GM18508 (cell line): ENCODE measurements around the gene LENG1.

Experiments
- ATAC-seq: cut with Tn5 transposase; IDR thresholded peaks from one replicate; pipeline ENCODE4 v1.9.1; 2021; ENCODE audit warnings: moderate number of reproducible peaks; ENCODE audit not compliant: insufficient read depth, unreplicated experiment

The LENG1 gene

DNA sequence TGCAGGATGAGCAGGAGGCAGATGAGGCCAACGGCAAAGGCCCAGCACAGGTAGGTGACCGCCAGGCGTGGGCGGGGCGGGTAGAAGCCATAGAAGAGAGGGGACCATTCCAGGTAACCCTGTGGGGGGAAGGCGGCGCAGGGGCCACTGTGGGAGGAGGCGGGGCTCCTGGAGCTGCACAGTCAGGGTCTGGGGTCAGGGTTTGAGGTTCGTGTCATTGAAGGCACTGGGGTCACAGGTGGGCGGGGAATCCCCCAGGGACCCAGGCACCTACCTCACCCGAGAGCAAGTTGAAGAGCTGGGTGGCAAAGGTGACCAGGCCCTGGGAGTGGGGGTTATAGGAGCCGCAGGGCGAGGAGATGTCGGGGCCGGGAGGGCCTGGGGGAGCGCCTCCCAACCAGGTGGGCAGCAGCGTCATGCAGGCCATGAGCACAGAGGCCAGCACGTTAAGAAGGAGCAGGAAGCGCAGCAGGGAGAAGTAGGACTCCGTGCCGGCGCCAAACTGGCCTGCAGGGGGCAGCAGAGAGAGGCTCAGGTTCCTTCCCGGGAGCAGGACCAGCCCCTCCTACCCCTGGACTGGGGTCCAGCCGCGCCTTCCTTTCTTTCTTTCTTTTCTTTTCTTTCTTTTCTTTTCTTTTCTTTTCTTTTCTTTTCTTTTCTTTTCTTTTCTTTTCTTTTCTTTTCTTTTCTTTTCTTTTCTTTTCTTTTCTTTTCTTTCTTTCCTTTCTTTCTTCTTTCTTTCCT, 8.8 kb upstream of the LENG1 start:
- ATAC-seq: no peak

GRCh38 chr19:54165222-54165621, 5.7 kb upstream of the LENG1 start:
- no peak for ATAC-seq

GRCh38 chr19:54164369-54165068, 5.0 kb upstream of the LENG1 start:
- ATAC-seq: no peak

- ATAC-seq: no peak
Measured at GRCh38 chr19:54162884-54163283, 3.4 kb upstream of the LENG1 start.

DNA sequence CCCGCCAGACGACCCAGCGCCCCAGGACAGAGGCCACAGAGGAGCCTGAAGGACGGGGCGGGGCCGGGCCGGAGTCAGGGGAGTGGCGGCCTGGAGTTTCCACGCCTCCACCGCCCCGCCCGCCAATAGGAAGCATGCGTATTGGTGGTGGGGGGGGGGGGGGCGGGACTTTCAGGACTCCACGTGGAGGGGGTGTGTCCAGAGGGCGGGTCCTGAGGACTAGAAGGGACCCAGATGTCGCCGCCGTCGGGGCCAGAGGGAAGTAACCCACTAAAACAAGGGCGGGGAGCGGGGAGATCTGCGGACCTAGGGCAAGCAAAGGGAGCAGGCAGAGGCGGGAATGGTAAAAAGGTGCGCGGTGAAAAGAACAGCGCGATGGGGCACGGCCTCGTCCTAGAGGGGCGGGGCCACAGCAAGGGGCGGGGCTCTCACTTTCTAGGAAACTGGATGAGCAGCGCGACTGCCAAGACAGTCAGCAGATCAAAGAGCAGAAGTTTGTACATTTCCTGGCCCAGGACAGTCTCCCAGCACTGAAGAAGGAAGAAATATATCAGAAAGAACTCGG, 2.8 kb upstream of the LENG1 start:
- no peak for ATAC-seq

DNA sequence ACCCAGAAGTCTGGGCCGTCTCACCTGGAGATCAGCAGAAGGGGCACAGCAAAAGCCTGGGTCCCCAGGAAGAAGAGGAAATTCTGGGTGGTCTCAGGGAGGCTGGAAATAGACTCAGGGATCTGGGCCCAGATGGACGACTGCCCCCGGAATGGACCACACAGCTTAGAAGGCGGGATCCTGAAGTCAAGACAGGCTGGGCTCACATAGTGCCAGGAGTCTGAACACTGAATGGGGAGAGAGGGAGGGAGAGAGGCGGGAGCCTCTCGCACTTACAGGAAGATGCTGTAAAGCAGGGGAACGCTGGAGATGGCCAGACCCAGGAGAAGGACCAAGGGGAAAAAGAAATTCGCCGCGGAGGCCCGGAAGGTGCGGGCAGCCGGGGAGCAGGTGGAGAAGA, 1.3 kb upstream of the LENG1 start:
- ATAC-seq: no peak

GRCh38 chr19:54160182-54160811, 776 bp upstream of the LENG1 start:
- no peak for ATAC-seq

DNA sequence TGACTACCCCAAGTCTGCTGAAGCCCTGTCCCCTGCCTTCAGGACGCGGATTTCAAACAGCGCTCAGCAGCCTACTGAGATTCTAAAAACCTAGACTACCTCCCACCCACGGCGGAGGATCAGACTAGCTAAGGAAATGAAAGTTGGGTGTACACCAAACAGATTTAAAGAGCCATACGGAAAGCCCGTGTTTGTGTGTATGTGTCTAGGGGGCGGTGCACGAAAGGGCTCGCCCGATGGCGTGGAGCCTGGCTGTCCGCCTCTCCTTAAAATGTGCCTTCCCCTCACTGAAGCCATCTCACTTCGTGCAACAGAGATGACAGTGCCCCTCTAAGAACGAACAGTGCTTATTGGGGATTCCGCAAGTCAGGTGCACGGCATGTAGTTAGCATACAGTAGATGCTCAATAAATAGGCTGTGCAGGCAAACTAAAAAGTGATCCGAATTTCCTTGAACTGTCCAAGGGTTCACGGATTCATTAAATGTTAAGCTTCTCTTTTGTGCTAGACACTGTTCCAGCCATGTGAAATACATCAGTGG, 639 bp downstream of the LENG1 start:
- ATAC-seq: no peak

GRCh38 chr19:54156953-54157352, 2.6 kb downstream of the LENG1 start:
- ATAC-seq: no peak

DNA sequence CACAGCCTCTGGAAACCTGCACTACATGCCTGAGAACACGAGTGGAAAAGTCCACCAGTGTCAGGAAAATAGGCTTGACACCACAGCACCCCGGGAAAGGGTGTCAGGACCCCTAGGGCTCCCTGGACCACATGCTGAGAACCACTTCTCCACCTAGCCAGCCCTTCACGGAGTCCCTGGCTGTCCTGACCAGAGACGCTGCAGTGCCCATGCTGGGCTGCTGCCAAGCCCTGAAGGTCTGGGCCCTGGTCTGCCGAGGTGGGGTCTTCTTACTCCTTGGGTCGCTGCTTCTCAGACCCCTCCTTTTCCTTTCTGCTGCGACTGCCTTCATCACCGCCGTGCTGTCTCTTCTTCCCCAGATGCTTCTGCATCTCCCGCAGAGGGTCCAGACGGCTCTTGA, 3.0 kb downstream of the LENG1 start:
- no peak for ATAC-seq

DNA sequence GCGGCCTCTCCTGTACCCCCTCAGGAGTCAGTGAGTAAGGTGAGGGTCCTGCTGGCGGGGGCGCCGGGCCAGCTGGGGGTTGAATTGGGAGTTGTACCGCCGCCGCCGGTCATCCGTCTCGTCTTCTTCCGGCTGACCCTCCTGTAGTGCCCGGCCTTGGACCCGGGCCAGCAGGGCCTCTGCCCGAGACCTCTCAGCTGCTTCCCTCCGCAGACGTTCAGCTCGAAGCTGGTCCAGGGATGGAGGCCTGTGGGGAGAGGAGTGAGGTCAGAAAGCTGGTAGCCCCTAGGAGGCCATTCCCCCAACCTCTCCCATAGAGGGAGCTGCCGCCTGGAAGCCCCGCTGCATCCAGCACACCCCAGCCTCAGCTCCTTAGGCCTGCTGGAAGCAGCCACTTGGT, 3.8 kb downstream of the LENG1 start:
- ATAC-seq: no peak

- ATAC-seq: no peak
Measured at GRCh38 chr19:54154603-54155345, 4.7 kb downstream of the LENG1 start.

DNA sequence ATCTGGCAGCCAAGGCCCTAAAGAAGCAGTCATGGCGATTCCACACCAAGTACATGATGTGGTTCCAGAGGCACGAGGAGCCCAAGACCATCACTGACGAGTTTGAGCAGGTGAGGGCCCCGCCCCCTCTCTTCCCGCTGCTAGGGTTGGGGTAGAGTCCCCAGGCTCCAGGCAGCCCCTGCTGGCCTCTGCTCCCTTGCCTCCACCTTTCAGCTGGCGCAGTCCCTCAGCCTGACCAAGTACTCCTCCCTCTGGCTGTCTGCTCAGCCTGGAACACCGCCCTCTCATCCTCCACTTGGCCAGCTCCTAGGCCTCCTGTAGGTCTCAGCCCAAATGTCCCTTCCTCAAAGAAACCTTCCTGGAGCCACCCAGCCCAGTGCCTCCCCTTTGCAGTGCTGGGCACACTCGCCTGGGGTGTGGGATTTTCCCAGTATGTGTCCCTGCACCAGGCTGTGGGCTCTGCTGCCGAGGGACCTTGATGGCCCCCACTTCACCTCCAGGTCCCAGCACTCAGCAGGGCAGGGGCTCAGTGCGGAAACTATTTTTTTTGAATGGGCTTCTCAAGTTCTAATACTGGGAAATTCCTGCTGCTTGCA, 5.7 kb downstream of the LENG1 start:
- ATAC-seq: no peak

DNA sequence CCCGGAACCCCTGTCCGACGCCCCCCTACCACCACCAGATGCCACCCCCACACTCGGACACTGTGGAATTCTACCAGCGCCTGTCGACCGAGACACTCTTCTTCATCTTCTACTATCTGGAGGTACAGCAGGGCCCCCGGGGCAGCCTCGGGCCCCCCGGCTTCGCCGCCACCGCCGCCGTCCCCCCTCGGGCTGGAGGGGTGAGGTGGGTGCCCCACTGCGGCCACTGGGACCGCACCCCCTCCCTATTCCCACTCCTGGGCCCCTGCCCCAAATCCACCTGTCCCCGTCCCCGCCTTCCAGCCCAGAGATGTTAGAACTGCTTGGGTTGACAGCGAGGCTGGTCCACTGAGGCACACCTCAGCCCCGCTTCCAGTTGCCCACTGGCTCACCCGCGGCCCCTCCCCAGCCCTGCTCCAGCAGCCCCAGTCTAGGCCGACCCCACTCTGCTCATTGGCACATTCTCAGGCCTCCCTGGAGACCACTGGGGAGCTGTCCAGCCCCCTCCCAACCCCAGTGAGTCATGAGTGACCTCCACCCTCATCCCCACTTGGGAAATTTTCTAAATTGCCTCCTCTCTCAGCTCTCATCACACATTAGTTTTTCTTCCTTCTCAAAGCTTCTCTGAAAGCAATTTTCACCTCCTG, 6.5 kb downstream of the LENG1 start:
- ATAC-seq: no peak

- no peak for ATAC-seq
Measured at GRCh38 chr19:54152267-54152666, 7.3 kb downstream of the LENG1 start.

GRCh38 chr19:54151362-54152035, 8.0 kb downstream of the LENG1 start:
- ATAC-seq: no peak

- ATAC-seq: no peak
Measured at GRCh38 chr19:54149021-54149812, 10.3 kb downstream of the LENG1 start.

DNA sequence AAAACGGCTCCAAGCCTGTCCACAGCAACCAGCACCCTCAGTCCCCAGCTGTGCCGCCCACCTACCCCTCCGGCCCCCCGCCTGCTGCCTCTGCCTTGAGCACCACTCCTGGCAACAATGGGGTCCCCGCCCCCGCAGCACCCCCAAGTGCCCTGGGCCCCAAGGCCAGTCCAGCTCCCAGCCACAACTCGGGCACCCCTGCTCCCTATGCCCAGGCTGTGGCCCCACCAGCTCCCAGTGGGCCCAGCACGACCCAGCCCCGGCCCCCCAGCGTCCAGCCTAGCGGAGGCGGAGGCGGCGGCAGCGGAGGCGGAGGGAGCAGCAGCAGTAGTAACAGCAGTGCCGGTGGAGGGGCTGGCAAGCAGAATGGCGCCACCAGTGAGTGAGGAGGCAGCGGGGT, 11.4 kb downstream of the LENG1 start:
- no peak for ATAC-seq
